22Rv1 (cell line): ENCODE data around the gene CDC42BPB.

Source experiments
- ZFX ChIP-seq: fragments of 450-650 bp; IDR thresholded peaks from 2 replicates; pipeline ENCODE4 v1.6.1; 2017; ENCODE audit warnings: antibody characterized with exemption, borderline replicate concordance
- TF ChIP-seq, protein P1 (sequence below): fragments of 450-650 bp; IDR thresholded peaks from 2 replicates; pipeline ENCODE4 v1.5.1; 2017; ENCODE audit warnings: mild to moderate bottlenecking

DNA sequence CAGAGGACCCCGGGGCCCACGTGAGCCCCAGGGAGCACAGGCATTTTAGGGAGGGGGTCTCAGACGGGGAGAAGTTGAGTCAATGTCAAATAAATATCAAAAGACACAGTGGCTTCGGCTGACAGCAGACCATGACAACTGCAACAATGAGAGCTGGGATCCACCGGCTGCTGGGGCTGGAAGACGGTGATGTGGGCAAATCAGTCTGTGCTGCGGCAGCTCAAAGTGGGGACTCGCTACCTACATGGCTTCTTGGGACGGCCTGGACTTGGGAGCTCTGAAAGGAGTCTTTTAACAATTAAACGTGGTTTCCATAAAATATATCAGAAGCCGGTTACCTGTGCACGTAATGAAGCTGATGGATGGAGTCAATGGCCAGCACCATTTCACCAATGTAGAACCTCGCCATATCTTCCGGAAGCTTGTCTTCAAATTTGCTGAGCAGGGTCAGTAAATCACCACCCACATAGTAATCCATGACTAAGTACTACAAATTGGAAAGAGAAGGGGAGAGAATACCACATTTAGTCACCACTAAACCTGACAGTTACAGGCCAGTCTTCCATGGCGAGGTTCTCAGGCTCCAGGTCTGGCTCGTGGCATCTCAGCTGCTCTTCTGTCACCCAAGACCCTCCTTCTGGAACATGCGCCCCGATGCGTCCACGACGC, 58.0 kb downstream of the CDC42BPB start:
- TF ChIP-seq, protein P1, sequence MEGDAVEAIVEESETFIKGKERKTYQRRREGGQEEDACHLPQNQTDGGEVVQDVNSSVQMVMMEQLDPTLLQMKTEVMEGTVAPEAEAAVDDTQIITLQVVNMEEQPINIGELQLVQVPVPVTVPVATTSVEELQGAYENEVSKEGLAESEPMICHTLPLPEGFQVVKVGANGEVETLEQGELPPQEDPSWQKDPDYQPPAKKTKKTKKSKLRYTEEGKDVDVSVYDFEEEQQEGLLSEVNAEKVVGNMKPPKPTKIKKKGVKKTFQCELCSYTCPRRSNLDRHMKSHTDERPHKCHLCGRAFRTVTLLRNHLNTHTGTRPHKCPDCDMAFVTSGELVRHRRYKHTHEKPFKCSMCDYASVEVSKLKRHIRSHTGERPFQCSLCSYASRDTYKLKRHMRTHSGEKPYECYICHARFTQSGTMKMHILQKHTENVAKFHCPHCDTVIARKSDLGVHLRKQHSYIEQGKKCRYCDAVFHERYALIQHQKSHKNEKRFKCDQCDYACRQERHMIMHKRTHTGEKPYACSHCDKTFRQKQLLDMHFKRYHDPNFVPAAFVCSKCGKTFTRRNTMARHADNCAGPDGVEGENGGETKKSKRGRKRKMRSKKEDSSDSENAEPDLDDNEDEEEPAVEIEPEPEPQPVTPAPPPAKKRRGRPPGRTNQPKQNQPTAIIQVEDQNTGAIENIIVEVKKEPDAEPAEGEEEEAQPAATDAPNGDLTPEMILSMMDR = no peak
- no peak for TF ChIP-seq ZFX
